ENCODE measurements around the gene UNC5B.

GRCh38 chr10:71280825-71281224 is 68.5 kb downstream of the UNC5B start:
- TF ChIP-seq CTCF (IDR thresholded peaks at IDR 0.05): no peak
- TF ChIP-seq POLR2A (IDR thresholded peaks at IDR 0.05): no peak

Data from thyroid gland (tissue), 4 donors.